HEK293T (cell line): Measurements from ENCODE around the gene ARSA.

Experiments used
- BHLHE40 ChIP-seq: fragments of 450-650 bp; IDR thresholded peaks from 2 replicates; pipeline ENCODE4 v1.6.1; 2016; ENCODE audit warnings: mild to moderate bottlenecking, moderate library complexity, borderline replicate concordance
- FOXA1 ChIP-seq: fragments of 450-650 bp; IDR thresholded peaks from 2 replicates; pipeline ENCODE4 v1.6.1; 2016; ENCODE audit warnings: mild to moderate bottlenecking
- FOXK2 ChIP-seq: fragments of 450-650 bp; IDR thresholded peaks from 2 replicates; pipeline ENCODE4 v1.6.1; 2016; ENCODE audit warnings: mild to moderate bottlenecking
- FOXM1 ChIP-seq: fragments of 450-650 bp; IDR thresholded peaks from 2 replicates; pipeline ENCODE4 v1.6.1; 2017; ENCODE audit warnings: mild to moderate bottlenecking, borderline replicate concordance
- SP1 ChIP-seq: fragments of 450-650 bp; IDR thresholded peaks from 2 replicates; pipeline ENCODE4 v1.6.1; 2017
- SUZ12 ChIP-seq: fragments of 450-650 bp; IDR thresholded peaks from 2 replicates; pipeline ENCODE4 v1.6.1; 2016; ENCODE audit warnings: mild to moderate bottlenecking
- ZNF384 ChIP-seq: fragments of 450-650 bp; IDR thresholded peaks from 2 replicates; pipeline ENCODE4 v1.6.1; 2016

- TF ChIP-seq BHLHE40 (no peak), FOXK2 (no peak), ZNF384 (no peak), FOXA1 (no peak), SUZ12 (no peak), SP1 (no peak), FOXM1 (no peak)
These were observed 49.1 kb downstream of the ARSA start for GRCh38 chr22:50578776-50579310.
